IMR-90 (cell line): ENCODE results near the gene SLC4A2. TPM values are rescaled to one million over a fixed set of nuclear protein-coding genes. Genes with fewer than 3 reads are reported as not detected.

Source experiments
- ATAC-seq: fragments of 200-7000 bp; cut with Tn5 transposase; 2 replicates; pipeline ENCODE4 v1.9.1; 2020; ENCODE audit warnings: low read depth, mild to moderate bottlenecking, moderate library complexity
- BruUV-seq: library from RNA; stranded (reverse); fragments of 400-500 nt; replicated peaks from 2 replicates; lab custom pipeline; 2021; lab: Mats Ljungman, UMichigan
- CTCF ChIA-PET: fragments of 300-600 bp; formaldehyde crosslinking; extraction: SDS; loops from one replicate; lab custom pipeline; 2021; ENCODE audit warnings: antibody characterized with exemption; lab: Yijun Ruan, JAX
- POLR2A ChIA-PET: fragments of 300-600 bp; sonication (Branson Sonifier 250); formaldehyde crosslinking; loops from one replicate; lab custom pipeline; 2022; ENCODE audit warnings: antibody characterized with exemption; ENCODE audit not compliant: unreplicated experiment; lab: Charles Lee
- DNase-seq: peaks from one replicate; pipeline ENCODE4 v3.0.0; 2013
- H2AFZ ChIP-seq: replicated peaks from 2 replicates; pipeline ENCODE3; 2013; ENCODE audit warnings: low read length, mild to moderate bottlenecking; ENCODE audit not compliant: poor library complexity
- H2AK5ac ChIP-seq: 2 replicates; pipeline ENCODE4 v1.6.1; 2013; ENCODE audit warnings: low read depth, low read length, inconsistent platforms
- H2AK9ac ChIP-seq: replicated peaks from 2 replicates; pipeline ENCODE3; 2013; ENCODE audit warnings: mild to moderate bottlenecking, low read depth, low read length, moderate library complexity; ENCODE audit not compliant: poor library complexity
- H2BK120ac ChIP-seq: 2 replicates; pipeline ENCODE4 v1.6.1; 2013; ENCODE audit warnings: low read depth, low read length, inconsistent platforms
- H2BK15ac ChIP-seq: 3 replicates; pipeline ENCODE4 v1.6.1; 2013; ENCODE audit warnings: low read depth, low read length, inconsistent platforms
- H2BK20ac ChIP-seq: 2 replicates; pipeline ENCODE4 v1.6.1; 2013; ENCODE audit warnings: low read depth, mild to moderate bottlenecking, inconsistent platforms, low read length, moderate library complexity
- H2BK5ac ChIP-seq: 2 replicates; pipeline ENCODE4 v1.6.1; 2013; ENCODE audit warnings: mild to moderate bottlenecking, low read depth, low read length, inconsistent platforms; ENCODE audit not compliant: poor library complexity, severe bottlenecking
- H3K14ac ChIP-seq: replicated peaks from 2 replicates; pipeline ENCODE4 v1.6.1; 2013; ENCODE audit warnings: low read depth, low read length, inconsistent platforms
- H3K18ac ChIP-seq: 2 replicates; pipeline ENCODE4 v1.6.1; 2013; ENCODE audit warnings: low read depth, low read length, control low read depth
- H3K23ac ChIP-seq: 2 replicates; pipeline ENCODE4 v1.6.1; 2013; ENCODE audit warnings: low read depth, low read length, inconsistent platforms
- H3K27ac ChIP-seq: 2 replicates; pipeline ENCODE4 v1.5.1; 2013; ENCODE audit warnings: mild to moderate bottlenecking, control low read depth, low read length; ENCODE audit not compliant: insufficient read depth
- H3K27me3 ChIP-seq: 2 replicates; pipeline ENCODE4 v1.6.1; 2013; ENCODE audit warnings: low read length; ENCODE audit not compliant: control insufficient read depth, insufficient read depth
- H3K36me3 ChIP-seq: 2 replicates; pipeline ENCODE4 v1.6.1; 2013; ENCODE audit warnings: low read length, mixed read lengths; ENCODE audit not compliant: control insufficient read depth, insufficient read depth
- H3K4ac ChIP-seq: 2 replicates; pipeline ENCODE4 v1.6.1; 2013; ENCODE audit warnings: low read depth, low read length, inconsistent platforms
- H3K4me1 ChIP-seq: 2 replicates; pipeline ENCODE4 v1.6.1; 2013; ENCODE audit warnings: low read length, mixed read lengths; ENCODE audit not compliant: control insufficient read depth, insufficient read depth
- H3K4me2 ChIP-seq: 2 replicates; pipeline ENCODE4 v1.6.1; 2013; ENCODE audit warnings: low read depth, mild to moderate bottlenecking, control low read depth, low read length, moderate library complexity
- H3K4me3 ChIP-seq: 2 replicates; pipeline ENCODE4 v1.5.1; 2013; ENCODE audit warnings: low read depth, mild to moderate bottlenecking, control low read depth, low read length, moderate library complexity; ENCODE audit not compliant: insufficient read depth
- H3K56ac ChIP-seq: 2 replicates; pipeline ENCODE4 v1.6.1; 2013; ENCODE audit warnings: low read length, inconsistent platforms; ENCODE audit not compliant: insufficient read depth; ENCODE audit errors: extremely low read depth
- H3K79me1 ChIP-seq, 2 experiments: 2 replicates each; pipeline ENCODE4 v1.6.1; 2013; ENCODE audit warnings: low read length in 2 of 2, inconsistent platforms in 1 of 2, low read depth in 1 of 2
- H3K9ac ChIP-seq: 2 replicates; pipeline ENCODE4 v1.6.1; 2013; ENCODE audit warnings: low read depth, low read length, control low read depth
- H3K9me1 ChIP-seq: 2 replicates; pipeline ENCODE4 v1.6.1; 2013; ENCODE audit warnings: low read length, inconsistent platforms; ENCODE audit not compliant: insufficient read depth
- H3K9me3 ChIP-seq: 2 replicates; pipeline ENCODE4 v1.6.1; 2013; ENCODE audit warnings: low read length; ENCODE audit not compliant: control insufficient read depth, insufficient read depth
- H4K20me1 ChIP-seq: 2 replicates; pipeline ENCODE4 v1.6.1; 2013; ENCODE audit warnings: low read length, inconsistent platforms; ENCODE audit not compliant: insufficient read depth
- H4K5ac ChIP-seq: 2 replicates; pipeline ENCODE4 v1.6.1; 2013; ENCODE audit warnings: mild to moderate bottlenecking, low read depth, low read length, control low read depth
- H4K8ac ChIP-seq, 2 experiments: 2 replicates each; pipeline ENCODE4 v1.6.1; 2013; ENCODE audit warnings: low read depth in 2 of 2, low read length in 2 of 2, control low read depth in 1 of 2, inconsistent platforms in 1 of 2
- H4K91ac ChIP-seq: 2 replicates; pipeline ENCODE4 v1.6.1; 2013; ENCODE audit warnings: low read depth, low read length, inconsistent platforms; ENCODE audit not compliant: insufficient read depth
- BHLHE40 ChIP-seq: fragments of 150-350 bp; IDR thresholded peaks from 2 replicates; pipeline ENCODE4 v1.6.1; 2016; ENCODE audit warnings: mild to moderate bottlenecking, low read depth, low read length
- CEBPB ChIP-seq: IDR thresholded peaks from 2 replicates; pipeline ENCODE4 v1.6.1; 2012; ENCODE audit warnings: low read depth, low read length, improper control_type of control experiment
- CHD1 ChIP-seq: IDR thresholded peaks from 2 replicates; pipeline ENCODE4 v1.6.1; 2012; ENCODE audit warnings: low read depth, low read length, improper control_type of control experiment
- ELK1 ChIP-seq: fragments of 150-350 bp; IDR thresholded peaks from 2 replicates; pipeline ENCODE4 v1.6.1; 2016; ENCODE audit warnings: low read depth, mild to moderate bottlenecking, low read length, moderate library complexity, borderline replicate concordance
- FOS ChIP-seq: fragments of 150-350 bp; IDR thresholded peaks from 2 replicates; pipeline ENCODE4 v1.6.1; 2016; ENCODE audit warnings: low read depth, low read length
- MAFK ChIP-seq: IDR thresholded peaks from 2 replicates; pipeline ENCODE4 v1.6.1; 2012; ENCODE audit warnings: low read depth, low read length, improper control_type of control experiment
- MAZ ChIP-seq: IDR thresholded peaks from 2 replicates; pipeline ENCODE4 v1.6.1; 2012; ENCODE audit warnings: low read depth, mild to moderate bottlenecking, low read length, improper control_type of control experiment, moderate library complexity, borderline replicate concordance
- MXI1 ChIP-seq: IDR thresholded peaks from 2 replicates; pipeline ENCODE4 v1.6.1; 2012; ENCODE audit warnings: low read depth, mild to moderate bottlenecking, low read length, moderate library complexity, borderline replicate concordance
- NFE2L2 ChIP-seq: fragments of 150-350 bp; IDR thresholded peaks from 2 replicates; pipeline ENCODE4 v1.6.1; 2016; ENCODE audit warnings: low read depth, mild to moderate bottlenecking, low read length
- POLR2A ChIP-seq: IDR thresholded peaks from 2 replicates; pipeline ENCODE4 v1.6.1; 2012; ENCODE audit warnings: mild to moderate bottlenecking, low read depth, low read length
- RAD21 ChIP-seq: IDR thresholded peaks from 2 replicates; pipeline ENCODE4 v1.6.1; 2012; ENCODE audit warnings: low read length, improper control_type of control experiment
- RCOR1 ChIP-seq: IDR thresholded peaks from 2 replicates; pipeline ENCODE4 v1.6.1; 2012; ENCODE audit warnings: mild to moderate bottlenecking, low read length, improper control_type of control experiment; ENCODE audit not compliant: insufficient replicate concordance
- RFX5 ChIP-seq: IDR thresholded peaks from 2 replicates; pipeline ENCODE4 v1.8.0; 2012; ENCODE audit warnings: low read depth, mild to moderate bottlenecking, low read length, moderate library complexity
- SMC3 ChIP-seq: fragments of 150-350 bp; IDR thresholded peaks from 2 replicates; pipeline ENCODE4 v1.6.1; 2016; ENCODE audit warnings: low read depth, mild to moderate bottlenecking, antibody characterized with exemption, low read length, moderate library complexity
- USF2 ChIP-seq: fragments of 150-350 bp; IDR thresholded peaks from 2 replicates; pipeline ENCODE4 v1.6.1; 2017; ENCODE audit warnings: mild to moderate bottlenecking, antibody characterized with exemption, low read length, low read depth
- whole genome bisulfite sequencing, 2 experiments: methylation state at CpG; one replicate each; pipeline versions ENCODE4 v1.1.5 to v1.1.7; 2013; ENCODE audit warnings: missing lambda C conversion rate in 2 of 2; ENCODE audit not compliant: insufficient read length in 1 of 2; ENCODE audit errors: extremely low coverage in 2 of 2; 5-methylcytosine and 5-hydroxymethylcytosine counted together
- dilution Hi-C: fragments of 300-500 bp; cut with HindIII; formaldehyde crosslinking; loops from one replicate; pipeline ENCODE4 v1.14.3; 2018; ENCODE audit warnings: low sequenced_read_pairs; ENCODE audit not compliant: unreplicated experiment
- in situ Hi-C: fragments of 300-500 bp; cut with MboI; formaldehyde crosslinking; loops from 3 replicates; pipeline ENCODE4 v1.14.3; 2019; ENCODE audit warnings: low sequenced_read_pairs, inconsistent platforms, mixed read lengths
- intact Hi-C: fragments of 100-400 bp; cut with micrococcal nuclease; formaldehyde crosslinking; loops from 2 replicates; pipeline ENCODE4 v1.10.0; 2022
- polyA plus RNA-seq, 3 experiments: library from polyadenylated mRNA; depleted of rRNA; stranded (reverse); fragments of >200 nt; gene quantifications; 2 replicates each; pipeline ENCODE4 v1.2.3, GENCODE V29; 2012; ENCODE audit warnings: low replicate concordance in 1 of 3
- total RNA-seq: library from RNA; depleted of rRNA; stranded (reverse); fragments of >200 nt; gene quantifications from 2 replicates; pipeline ENCODE4 v1.2.3, GENCODE V29; 2012

The SLC4A2 gene
- total and polyA plus RNA-seq, 2 of the 4 experiments (the other 2 are of a cell fraction), result 29.6 to 91.0 TPM

- H2BK120ac ChIP-seq, result no peak overlapping the region
- H4K91ac ChIP-seq, result no peak overlapping the region
- no peak overlapping the region for H4K5ac ChIP-seq
- peak overlapping the region; percentile 31 for H3K4me2 ChIP-seq
- ChIA-PET CTCF (interaction anchor here (0.7 kb wide), 1 partner anchor 95 kb away, joined by 3 read pairs; no protein-coding TSS in a partner anchor), POLR2A (no interaction called here)
- H2AFZ ChIP-seq, result peak overlapping the region; percentile 34
- no peak overlapping the region for H3K18ac ChIP-seq
- no peaks in the 10 kb centered on the region for H4K20me1 ChIP-seq
- H3K79me1 ChIP-seq, result no peaks in the 10 kb centered on the region
- no peak overlapping the region for H3K4me3 ChIP-seq
- no peaks in the 10 kb centered on the region for H3K36me3 ChIP-seq
- no peaks in the 10 kb centered on the region for H3K9me1 ChIP-seq
- no peak overlapping the region for H2AK9ac ChIP-seq
- in situ Hi-C loops, result no loop called here
- intact Hi-C loops, result loop anchor here (5.0 kb wide), 1 partner anchor 98 kb away; no protein-coding TSS in a partner anchor
- H3K14ac ChIP-seq, result no peak overlapping the region
- DNase-seq (peak; percentile 22), ATAC-seq (no peak)
- H2BK20ac ChIP-seq, result no peak overlapping the region
- no peak overlapping the region for H3K23ac ChIP-seq
- 36% methylated on average over 44 of the region's 55 CpGs; no CpG with 5 or more reads in 1 of the 2 experiments for WGBS, 2 experiments
- H3K9ac ChIP-seq, result 0 out of 2 replicates have a peak overlapping the region, but pooled peaks have one; percentile 15
- H3K27ac ChIP-seq, result no peak overlapping the region
- no peak overlapping the region for H3K56ac ChIP-seq
- no TSS peak for BruUV-seq
- no peaks in the 10 kb centered on the region for H3K9me3 ChIP-seq
- H2AK5ac ChIP-seq, result no peak overlapping the region
- H3K27me3 ChIP-seq, result peaks cover 27% of the 10 kb centered on the region
- no peak overlapping the region for H3K4ac ChIP-seq
- H3K4me1 ChIP-seq, result peaks cover 12% of the 10 kb centered on the region; the same call in 1 of the 2 replicates
- H4K8ac ChIP-seq, result no peak overlapping the region; a peak in 1 of 4 replicates
- H2BK15ac ChIP-seq, result no peak overlapping the region
- H2BK5ac ChIP-seq, result no peak overlapping the region
- dilution Hi-C loops, result no loop called here
- TF ChIP-seq CEBPB (no peak), USF2 (no peak), CHD1 (no peak), BHLHE40 (no peak), ELK1 (no peak), RFX5 (no peak), MAZ (no peak), RAD21 (no peak), RCOR1 (no peak), MXI1 (no peak), FOS (no peak), SMC3 (no peak), MAFK (no peak), POLR2A (no peak), NFE2L2 (no peak)
Measured at GRCh38 chr7:151013733-151014497, 45.5 kb upstream of the SLC4A2 start.
